Measurements from ENCODE around the gene ARL8A. TPM values are rescaled to one million over a fixed set of nuclear protein-coding genes. Genes with fewer than 3 reads are reported as not detected.
A peak's percentile ranks its signal among the peaks of the same experiment; 100 is the strongest.

ARL8A gene
- total and polyA plus RNA-seq, 2 experiments from 2014 or later: 32.7 to 56.0 TPM

DNA sequence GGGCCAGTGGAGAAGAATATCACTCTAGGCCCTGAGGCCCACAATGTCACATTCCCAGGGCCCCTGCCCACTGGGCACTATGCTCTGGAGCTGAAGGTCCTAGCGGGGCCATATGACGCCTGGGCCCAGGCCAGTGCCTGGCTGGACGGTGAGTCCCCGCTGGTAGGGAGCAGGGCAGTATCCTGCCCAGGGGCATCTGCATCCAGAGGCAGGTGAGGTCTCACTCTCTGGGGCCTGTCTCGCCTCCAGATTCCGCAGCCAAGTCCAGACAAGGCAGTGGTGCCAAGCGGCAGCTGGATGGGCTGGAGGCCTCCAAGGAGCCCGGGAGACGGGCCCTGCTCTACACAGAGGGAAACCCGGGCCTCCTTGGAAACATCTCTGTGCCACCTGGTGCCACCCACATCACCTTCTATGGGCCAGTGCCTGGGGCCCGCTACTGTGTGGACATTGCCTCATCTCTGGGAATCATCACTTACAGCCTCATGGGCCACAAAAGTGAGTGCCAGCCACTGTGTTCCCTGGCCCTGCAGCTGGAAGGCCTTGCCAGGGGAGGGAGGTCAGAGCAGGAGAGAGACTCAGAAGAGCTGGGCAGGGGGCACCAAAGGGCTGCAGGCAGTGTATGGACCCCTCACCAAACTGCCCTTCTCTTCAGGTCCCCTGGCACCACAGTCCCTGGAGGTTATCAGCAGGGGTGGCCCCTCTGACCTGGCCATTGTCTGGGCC lies 26.9 kb upstream of the ARL8A start:
- H3K4me2 ChIP-seq: no peak overlapping the region
- no peaks in the 10 kb centered on the region for H3K9me2 ChIP-seq (replicated peaks; ENCODE audit: insufficient read depth)
- no peaks in the 10 kb centered on the region for H3K9me3 ChIP-seq (ENCODE audit: low read depth)
- TF ChIP-seq EZH2phosphoT487 (IDR thresholded peaks at IDR 0.05; ENCODE audit: low read depth, severe bottlenecking, unreplicated experiment): no peak
- TF ChIP-seq EZH2 (IDR thresholded peaks at IDR 0.05; ENCODE audit: borderline replicate concordance): no peak
- TF ChIP-seq CTCF (IDR thresholded peaks at IDR 0.05; ENCODE audit: poor library complexity): no peak
- H3K79me2 ChIP-seq: no peaks in the 10 kb centered on the region
- H4K20me1 ChIP-seq (ENCODE audit: insufficient read depth, poor library complexity, severe bottlenecking): no peaks in the 10 kb centered on the region
- DNase-seq (ENCODE audit: low spot score): no peak
- no peak overlapping the region for H3K27ac ChIP-seq
- no peak overlapping the region for H2AFZ ChIP-seq
- H3K4me3 ChIP-seq: no peak overlapping the region
- H3K27me3 ChIP-seq: no peaks in the 10 kb centered on the region
- peaks cover 13% of the 10 kb centered on the region for H3K4me1 ChIP-seq (ENCODE audit: insufficient read depth)
- no peaks in the 10 kb centered on the region for H3K36me3 ChIP-seq (replicated peaks; ENCODE audit: insufficient read depth, low read depth)
- 97% methylated on average over 11 of the region's 11 CpGs for WGBS (ENCODE audit: low lambda C conversion rate, missing lambda C conversion rate)

DNA sequence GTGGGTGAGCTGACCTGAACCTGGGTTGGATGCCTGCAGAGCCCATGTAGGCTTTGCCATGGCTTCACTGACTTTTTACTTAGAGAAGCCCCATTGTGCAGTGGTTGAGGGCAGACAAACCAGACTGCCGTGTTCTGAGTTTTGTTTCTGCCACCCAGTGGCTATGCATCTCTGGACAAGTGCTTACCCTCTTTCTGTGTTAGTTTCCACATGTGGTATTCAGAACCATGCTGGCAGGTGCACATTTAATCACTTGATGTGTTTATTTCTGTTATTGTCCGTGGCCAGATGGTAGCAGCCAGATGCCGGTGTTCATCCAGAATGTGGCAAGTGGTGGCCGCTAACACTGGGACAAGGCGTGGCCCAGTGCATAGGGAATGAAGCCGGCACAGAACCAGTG lies 26.2 kb upstream of the ARL8A start:
- no peak for DNase-seq (ENCODE audit: low spot score)

GRCh38 chr1:202168861-202169260 lies 24.3 kb upstream of the ARL8A start:
- Histone ChIP-seq H3K79me2 (no peaks in the 10 kb centered on the region), H3K9me2 (replicated peaks; ENCODE audit: insufficient read depth) (no peaks in the 10 kb centered on the region), H2AFZ (no peak overlapping the region), H4K20me1 (ENCODE audit: insufficient read depth, poor library complexity, severe bottlenecking) (no peaks in the 10 kb centered on the region), H3K36me3 (replicated peaks; ENCODE audit: insufficient read depth, low read depth) (no peaks in the 10 kb centered on the region), H3K4me2 (no peak overlapping the region), H3K4me1 (ENCODE audit: insufficient read depth) (peaks cover 13% of the 10 kb centered on the region), H3K27me3 (no peaks in the 10 kb centered on the region), H3K4me3 (no peak overlapping the region), H3K27ac (peak overlapping the region; percentile 51), H3K9me3 (ENCODE audit: low read depth) (no peaks in the 10 kb centered on the region)
- no peak for TF ChIP-seq CTCF (IDR thresholded peaks at IDR 0.05; ENCODE audit: poor library complexity)
- no peak for DNase-seq (ENCODE audit: low spot score)
- WGBS (ENCODE audit: low lambda C conversion rate, missing lambda C conversion rate): 91% methylated on average over 7 of the region's 7 CpGs

More for the DNA sequence above, 26.2 kb upstream of the ARL8A start:
- no peaks in the 10 kb centered on the region for H3K9me3 ChIP-seq (ENCODE audit: low read depth)
- WGBS (ENCODE audit: low lambda C conversion rate, missing lambda C conversion rate): 90% methylated on average over 6 of the region's 6 CpGs
- H3K27me3 ChIP-seq: no peaks in the 10 kb centered on the region
- no peak overlapping the region for H3K4me2 ChIP-seq
- no peak overlapping the region for H3K4me3 ChIP-seq
- no peaks in the 10 kb centered on the region for H3K36me3 ChIP-seq (replicated peaks; ENCODE audit: insufficient read depth, low read depth)
- no peak overlapping the region for H2AFZ ChIP-seq
- no peaks in the 10 kb centered on the region for H4K20me1 ChIP-seq (ENCODE audit: insufficient read depth, poor library complexity, severe bottlenecking)
- peaks cover 13% of the 10 kb centered on the region for H3K4me1 ChIP-seq (ENCODE audit: insufficient read depth)
- TF ChIP-seq EZH2phosphoT487 (IDR thresholded peaks at IDR 0.05; ENCODE audit: low read depth, severe bottlenecking, unreplicated experiment): no peak
- no peak for TF ChIP-seq EZH2 (IDR thresholded peaks at IDR 0.05; ENCODE audit: borderline replicate concordance)
- TF ChIP-seq CTCF (IDR thresholded peaks at IDR 0.05; ENCODE audit: poor library complexity): no peak
- no peaks in the 10 kb centered on the region for H3K79me2 ChIP-seq
- H3K9me2 ChIP-seq (replicated peaks; ENCODE audit: insufficient read depth): no peaks in the 10 kb centered on the region
- H3K27ac ChIP-seq: no peak overlapping the region

Data from hepatocyte (in vitro differentiated cells).